Measurements from ENCODE around the gene CHRNA3.
A peak's percentile ranks its signal among the peaks of the same experiment; 100 is the strongest.

Gene CHRNA3

GRCh38 chr15:78620527-78621421, at the start of gene CHRNA3:
CHRNA3 (minus strand) TSS chr15:78620996; CDS start chr15:78620794, 202 bp downstream.
- DNase-seq (ENCODE audit: low read depth in 3 of 3) = no peak

DNA sequence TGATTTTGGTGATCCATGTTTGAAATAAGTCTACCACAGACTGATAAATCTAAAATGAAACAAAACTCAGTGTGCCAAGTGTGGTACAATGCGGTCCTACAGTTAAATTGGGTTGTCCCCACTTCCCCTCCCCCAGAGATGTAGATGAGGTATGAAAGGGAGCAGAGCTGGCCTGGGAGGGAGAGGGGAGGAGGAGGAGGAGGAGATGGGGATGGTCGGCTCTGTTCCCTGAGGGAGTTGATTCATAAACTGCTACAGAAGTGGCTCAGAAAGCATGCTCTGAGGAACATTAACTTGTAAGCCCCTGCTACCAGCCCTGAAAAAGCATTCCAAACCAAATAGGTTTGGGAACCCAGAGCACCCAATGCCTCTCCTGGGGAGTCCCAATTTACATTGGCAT, 48.2 kb upstream of the CHRNA3 start:
- DNase-seq (ENCODE audit: low read depth in 3 of 3) = no peak

DNA sequence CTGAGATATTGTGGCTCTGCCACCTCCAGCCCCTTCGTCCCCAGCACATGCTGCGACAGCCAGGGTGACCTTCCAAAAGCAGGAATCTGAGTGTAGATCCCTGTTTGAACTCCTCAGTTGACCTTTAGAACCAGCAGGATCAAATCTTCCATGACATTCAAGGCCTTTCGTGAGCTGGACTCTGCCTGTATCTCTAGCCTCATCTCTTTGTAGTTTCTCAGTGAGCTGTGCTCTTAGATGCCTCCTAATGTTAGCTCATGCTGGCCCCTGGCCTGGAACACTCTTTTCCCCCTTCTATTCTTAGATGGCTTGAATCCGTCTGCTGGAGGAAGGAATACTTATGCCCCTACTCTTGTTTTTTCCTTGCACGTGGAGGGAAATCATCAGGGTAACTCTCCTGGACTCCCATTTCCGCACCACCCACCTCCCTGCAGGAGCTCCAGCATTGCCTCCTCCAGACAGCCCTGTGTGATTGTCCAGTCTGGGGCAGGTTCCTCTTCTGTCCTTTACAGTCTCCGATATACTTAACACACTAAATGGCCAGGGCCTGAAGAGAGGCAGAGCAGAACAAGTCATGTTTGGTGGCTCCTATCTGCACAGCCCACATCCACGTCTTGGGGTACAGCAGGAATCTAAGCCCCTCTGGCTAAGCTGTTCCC, 46.9 kb upstream of the CHRNA3 start:
- no peak for DNase-seq (ENCODE audit: low read depth in 3 of 3)

DNA sequence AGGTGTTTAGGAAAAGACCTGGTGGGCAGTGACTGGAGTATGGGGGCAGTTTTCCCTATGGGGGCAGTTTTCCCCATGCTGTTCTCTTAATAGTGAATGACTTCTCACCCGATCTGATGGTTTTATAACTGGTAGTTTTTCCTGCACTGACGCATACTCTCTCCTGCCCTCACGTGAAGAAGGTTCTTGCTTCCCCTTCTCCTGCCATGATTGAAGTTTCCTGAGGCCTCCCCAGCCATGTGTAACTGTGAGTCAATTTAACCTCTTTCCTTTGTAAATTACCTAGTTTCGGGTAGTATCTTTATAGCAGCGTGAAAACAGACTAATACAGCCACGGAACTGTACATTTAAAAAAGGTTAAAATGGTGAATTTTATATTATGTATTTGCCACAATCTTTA, 45.2 kb upstream of the CHRNA3 start:
- no peak for DNase-seq (ENCODE audit: low read depth in 3 of 3)

GRCh38 chr15:78663703-78664102, 42.9 kb upstream of the CHRNA3 start:
- no peak for DNase-seq (ENCODE audit: low read depth in 3 of 3)

DNA sequence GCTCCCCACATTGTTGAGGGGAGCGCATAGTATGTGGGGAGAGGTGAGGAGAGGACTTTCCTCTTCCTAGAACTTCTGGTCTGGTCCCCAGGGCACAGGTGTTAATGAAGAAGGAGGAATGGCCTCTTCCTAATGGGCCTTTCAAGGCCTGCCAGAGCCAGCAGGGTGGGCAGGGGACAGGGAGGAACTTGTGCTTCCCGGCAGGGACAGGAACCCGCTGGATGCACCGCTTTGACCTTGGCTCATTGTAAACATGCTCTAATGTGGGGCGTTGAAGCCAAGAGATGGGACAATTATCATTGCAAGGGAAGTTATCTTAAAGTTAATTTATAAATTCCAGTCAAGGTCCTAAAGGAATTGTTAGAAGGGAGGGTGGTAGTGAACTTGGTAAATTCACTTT, 41.2 kb upstream of the CHRNA3 start:
- DNase-seq (ENCODE audit: low read depth in 3 of 3) = no peak

DNA sequence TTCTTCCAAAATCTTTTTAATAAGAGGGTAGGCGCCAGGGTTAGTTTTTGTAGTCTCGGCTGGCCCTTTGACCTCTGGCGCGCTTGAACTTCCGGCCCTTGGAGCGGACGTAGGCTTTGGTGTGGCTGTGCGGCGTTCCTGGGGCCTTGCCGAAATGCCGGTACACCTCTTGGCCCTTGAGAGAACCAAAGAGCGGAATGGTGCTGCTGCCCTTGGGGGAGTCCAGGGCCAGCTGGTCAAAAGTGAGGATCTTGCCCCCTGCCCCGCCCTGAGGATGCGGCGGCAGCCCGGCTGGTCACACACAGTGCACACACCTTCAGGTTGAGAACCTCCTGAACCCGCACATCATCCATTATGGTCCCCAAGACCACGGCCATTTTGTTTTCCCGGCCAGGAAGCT, 40.2 kb upstream of the CHRNA3 start:
- no peak for DNase-seq (ENCODE audit: low read depth in 3 of 3)

- no peak for DNase-seq (ENCODE audit: low read depth in 3 of 3)
Observed at GRCh38 chr15:78660584-78660983, 39.8 kb upstream of the CHRNA3 start.

DNA sequence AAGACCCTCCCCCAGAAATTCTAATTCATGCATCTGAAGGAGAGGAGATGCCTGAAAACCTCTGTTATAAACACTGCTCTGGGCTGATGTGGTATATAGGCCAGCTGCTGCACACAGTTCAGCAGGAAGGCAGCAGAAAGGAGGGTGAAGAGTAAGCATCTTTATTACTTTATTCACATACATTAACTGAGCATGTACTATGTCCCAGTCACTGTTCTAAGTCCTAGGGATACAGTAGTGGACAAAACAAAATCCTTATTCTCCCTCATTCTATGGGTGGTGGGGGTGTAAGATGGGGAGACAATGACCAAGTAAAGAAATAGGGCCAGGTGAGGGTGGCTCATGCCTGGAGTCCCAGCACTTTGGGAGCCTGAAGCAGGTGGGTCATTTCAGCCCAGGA, 38.0 kb upstream of the CHRNA3 start:
- DNase-seq (ENCODE audit: low read depth in 3 of 3) = no peak

DNA sequence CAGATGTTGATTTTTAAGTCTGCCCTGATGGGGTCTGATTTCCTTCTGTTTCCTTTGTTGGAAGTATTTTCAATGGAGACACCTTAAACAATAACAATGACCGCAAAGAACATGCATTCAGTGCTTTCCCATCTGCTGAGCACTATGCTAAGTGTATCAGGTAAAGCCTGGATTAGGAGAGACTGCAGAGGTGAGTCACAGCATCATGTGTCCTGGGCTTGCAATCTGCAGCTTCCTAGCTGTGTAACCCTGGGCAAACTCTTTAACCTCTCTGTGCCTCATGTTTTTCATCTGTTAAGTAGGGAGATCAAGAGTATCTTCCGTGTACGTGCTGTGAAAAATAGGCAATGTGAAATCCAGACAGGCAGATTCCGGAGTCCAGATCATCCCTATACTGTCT, 33.5 kb upstream of the CHRNA3 start:
- no peak for DNase-seq (ENCODE audit: low read depth in 3 of 3)

GRCh38 chr15:78651930-78652615, 31.3 kb upstream of the CHRNA3 start:
- DNase-seq (ENCODE audit: low read depth in 3 of 3) = no peak

- DNase-seq (ENCODE audit: low read depth in 3 of 3) = no peak
Observed at GRCh38 chr15:78651007-78651406, 30.2 kb upstream of the CHRNA3 start.

- no peak for DNase-seq (ENCODE audit: low read depth in 3 of 3)
Observed at GRCh38 chr15:78650022-78650421, 29.2 kb upstream of the CHRNA3 start.

DNA sequence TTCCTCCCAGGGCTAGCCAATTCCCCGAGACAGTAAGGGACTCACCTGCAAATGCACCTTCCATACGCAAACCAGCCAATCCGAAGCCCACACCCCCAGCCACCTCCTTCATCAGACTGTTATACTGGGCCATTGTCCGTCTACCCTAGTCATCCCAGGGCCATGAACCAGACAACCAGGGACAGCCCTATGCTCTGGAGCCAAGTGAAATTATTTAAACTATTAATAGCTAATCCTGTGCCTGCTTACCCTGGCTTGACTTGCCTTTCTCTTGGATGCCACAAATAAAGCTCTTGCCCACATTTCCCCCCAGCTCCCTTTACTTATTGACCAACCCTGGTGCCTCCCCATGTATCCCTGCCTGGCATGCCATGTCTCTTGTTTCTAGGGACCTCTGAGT, 24.2 kb upstream of the CHRNA3 start:
- DNase-seq (ENCODE audit: low read depth in 3 of 3) = no peak

DNA sequence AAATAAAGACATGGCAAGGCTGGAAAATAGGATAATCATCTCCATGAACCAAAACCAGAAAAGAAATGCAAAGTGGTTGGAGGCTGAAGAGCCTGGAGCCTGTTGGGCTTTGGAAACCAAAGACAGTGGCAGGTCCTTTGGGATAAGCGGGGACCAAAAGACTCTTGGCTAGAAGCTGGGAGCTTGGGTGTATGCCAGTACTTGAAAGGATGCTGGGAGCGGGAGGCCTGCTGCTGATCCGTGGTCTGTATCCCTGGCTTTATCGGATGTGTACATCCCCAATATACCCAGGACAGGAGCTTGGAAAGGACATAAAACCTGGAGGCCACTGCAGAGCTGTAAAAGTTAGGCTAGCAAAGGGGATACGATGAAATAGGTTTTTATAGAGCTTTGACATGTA, 21.5 kb upstream of the CHRNA3 start:
- DNase-seq (ENCODE audit: low read depth in 3 of 3) = no peak

DNA sequence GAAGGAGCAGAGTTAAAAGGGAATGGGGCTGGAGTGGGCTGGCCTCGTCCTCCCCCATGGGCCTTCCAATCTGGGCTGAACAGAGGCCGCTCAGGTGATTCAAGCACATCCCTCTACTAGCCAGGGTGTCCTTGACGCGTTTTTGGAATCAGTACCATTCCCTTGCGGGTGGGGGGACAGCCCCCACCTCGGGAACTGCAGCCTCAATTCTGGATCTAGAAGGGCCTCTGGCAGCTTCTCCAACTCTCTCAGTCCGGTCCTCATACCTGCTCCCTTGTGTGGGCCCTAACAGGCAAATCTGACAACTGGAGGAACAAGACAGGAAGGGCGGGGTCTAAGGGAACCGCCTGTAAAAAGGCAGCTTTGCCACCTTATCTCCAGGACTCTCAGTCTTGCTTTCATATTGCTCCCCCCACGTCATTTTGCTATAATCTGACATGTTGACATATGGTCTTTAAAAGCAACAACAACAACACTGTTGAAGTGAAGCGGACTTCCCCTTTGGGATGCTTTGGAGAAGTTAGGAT, 21.0 kb upstream of the CHRNA3 start:
- no peak for DNase-seq (ENCODE audit: low read depth in 3 of 3)

DNA sequence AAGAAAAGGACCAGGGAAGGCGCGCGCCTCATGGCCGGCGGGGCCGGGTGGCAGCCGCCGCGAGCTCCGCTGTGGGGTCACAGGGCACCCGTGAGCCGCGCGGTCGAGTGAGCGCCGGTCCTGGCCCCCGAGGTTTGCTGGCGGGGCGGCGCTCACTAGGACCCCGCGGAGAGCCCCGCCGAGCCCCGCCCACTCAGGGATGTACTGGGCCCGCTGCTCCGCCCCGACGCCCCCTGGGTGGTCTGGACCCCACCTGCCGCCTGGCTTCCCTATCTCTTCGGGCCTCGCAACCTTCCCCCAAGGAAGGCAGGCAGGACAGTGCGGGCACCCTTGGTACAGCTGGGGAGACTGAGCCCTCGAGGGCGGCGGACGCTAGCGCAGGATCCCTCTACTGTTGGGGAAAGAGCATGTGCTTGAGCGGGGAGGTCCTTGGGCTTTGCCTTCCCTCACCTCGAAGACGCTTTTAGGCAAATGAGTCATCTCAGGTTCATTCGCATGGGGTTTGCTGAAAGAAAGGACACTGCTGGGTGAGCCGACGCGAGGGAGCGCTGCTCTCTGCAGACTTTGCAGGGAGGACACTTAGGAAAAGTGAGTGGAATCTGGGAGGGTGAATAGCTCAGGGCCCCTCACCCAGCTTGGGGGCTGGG, 20.4 kb upstream of the CHRNA3 start, which contains the start of gene CHRNB4:
CHRNB4 (minus strand) TSS at position 109 of the 647 bp plus-strand sequence; CDS start at position 32, 77 bp downstream.
- DNase-seq (ENCODE audit: low read depth in 3 of 3) = no peak

DNA sequence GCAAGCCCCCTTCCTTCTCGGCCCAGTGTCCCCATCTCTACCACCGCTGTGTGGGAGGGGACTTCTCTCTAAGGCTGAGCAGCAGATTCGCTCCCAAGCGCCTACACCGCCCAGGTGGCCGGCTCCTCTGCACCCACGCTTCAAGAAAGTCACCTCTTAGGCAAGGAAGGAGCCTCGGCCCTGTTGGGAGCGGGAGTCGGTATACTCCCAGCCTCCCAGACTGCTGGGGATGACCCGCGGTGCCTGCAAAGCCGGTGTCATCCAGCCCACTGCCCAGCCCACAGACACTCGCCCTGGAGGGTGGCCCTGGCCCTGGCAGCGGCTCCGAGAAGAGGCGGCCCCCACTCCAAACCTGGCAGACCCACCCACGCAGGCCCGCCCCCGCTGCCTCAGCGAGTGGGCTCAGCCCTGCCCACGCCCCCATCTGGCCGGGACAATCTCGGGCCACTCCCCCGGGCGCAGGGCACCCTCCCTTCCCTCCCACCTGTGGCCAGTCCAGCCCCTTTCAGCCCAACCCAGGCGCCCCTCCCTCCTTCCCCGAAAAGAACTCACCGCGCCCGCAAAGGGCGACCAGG, 19.8 kb upstream of the CHRNA3 start:
- DNase-seq (ENCODE audit: low read depth in 3 of 3) = no peak

GRCh38 chr15:78638658-78639314, 18.0 kb upstream of the CHRNA3 start:
- peak; percentile 21 to 52 (median 27) for DNase-seq (ENCODE audit: low read depth in 3 of 3)

DNA sequence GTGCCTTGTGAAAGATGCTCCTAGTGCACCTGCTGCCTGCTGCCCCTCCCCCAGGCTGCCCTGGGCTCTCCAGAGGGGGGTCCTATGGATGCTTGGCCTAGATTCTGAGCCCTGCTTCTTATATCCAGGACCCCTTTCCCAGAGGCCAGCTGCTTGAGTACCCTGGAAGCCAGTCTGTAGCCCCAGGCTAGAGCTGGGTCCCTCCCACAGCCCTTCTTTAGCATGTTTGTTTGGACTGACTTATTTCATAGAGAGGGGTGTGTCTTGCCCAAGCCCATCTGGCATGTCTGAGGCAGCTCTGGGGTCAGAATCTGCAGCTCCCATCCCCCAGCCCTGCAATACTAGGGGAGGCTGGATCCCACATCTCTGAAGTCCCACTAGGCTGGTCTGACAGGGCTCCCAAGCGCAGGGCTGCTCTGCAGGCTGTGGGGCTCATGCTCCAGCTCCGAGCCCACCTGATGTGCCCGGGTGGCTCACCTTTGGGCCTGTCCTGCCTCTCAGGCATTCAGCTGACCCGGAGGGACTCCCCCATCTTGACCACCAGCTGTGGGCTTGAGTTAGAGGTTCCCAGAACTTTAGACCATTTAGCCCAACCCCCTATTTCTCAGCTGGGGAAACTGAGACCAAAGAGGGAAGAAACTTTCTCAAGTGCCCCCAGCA, 17.1 kb upstream of the CHRNA3 start:
- no peak for DNase-seq (ENCODE audit: low read depth in 3 of 3)
